Endothelial cell of umbilical vein (primary cell): ENCODE results near the gene AHRR. TPM values are rescaled to one million over a fixed set of nuclear protein-coding genes. Genes with fewer than 3 reads are reported as not detected.
"Not testable (repeated sequence)": the region's sequence is repeated elsewhere in the genome, so short reads cannot be mapped to it uniquely, and the experiment has no call there.

Experiments used
- BruUV-seq: library from RNA; stranded (reverse); fragments of 400-500 nt; replicated peaks from 2 replicates; lab custom pipeline; 2021; lab: Mats Ljungman, UMichigan
- CTCF ChIA-PET: fragments of 300-600, 350-600 bp; sonication (Branson Sonifier 250); formaldehyde crosslinking; loops from one replicate; lab custom pipeline; 2021; ENCODE audit warnings: antibody characterized with exemption, inconsistent platforms; lab: Charles Lee
- POLR2A ChIA-PET: fragments of 300-600, 350-600 bp; sonication (Branson Sonifier 250); formaldehyde crosslinking; loops from one replicate; lab custom pipeline; 2021; ENCODE audit warnings: antibody characterized with exemption, inconsistent platforms; lab: Charles Lee
- DNase-seq: peaks from one replicate; pipeline ENCODE4 v3.0.0-alpha.2; 2011; ENCODE audit warnings: low read depth, low spot score
- FAIRE-seq: peaks from 2 replicates; lab custom pipeline; 2011; peaks lifted over from hg19 to GRCh38; lab: Jason Lieb, UNC
- H2AFZ ChIP-seq: 2 replicates; pipeline ENCODE4 v1.6.0; 2012; ENCODE audit warnings: low read depth, low read length, control low read depth, inconsistent platforms
- H3K27ac ChIP-seq: 2 replicates; pipeline ENCODE4 v1.5.1; 2011; ENCODE audit warnings: low read depth, mild to moderate bottlenecking, control low read depth, low read length, moderate library complexity; ENCODE audit not compliant: insufficient read depth
- H3K27me3 ChIP-seq, 2 experiments: 2 replicates each; pipeline versions ENCODE4 v1.6.0 to v1.6.1; 2011; ENCODE audit warnings: low read length in 2 of 2, mixed read lengths in 1 of 2; ENCODE audit not compliant: control insufficient read depth in 2 of 2, insufficient read depth in 2 of 2
- H3K36me3 ChIP-seq, 2 experiments: 2 replicates in 1 of 2; 3 replicates in 1 of 2; pipeline ENCODE4 v1.5.1; 2011; ENCODE audit warnings: low read length in 2 of 2, mild to moderate bottlenecking in 1 of 2, moderate library complexity in 1 of 2; ENCODE audit not compliant: control insufficient read depth in 2 of 2, insufficient read depth in 2 of 2; ENCODE audit errors: extremely low read depth in 1 of 2
- H3K4me1 ChIP-seq: 3 replicates; pipeline ENCODE4 v1.5.1; 2011; ENCODE audit warnings: mild to moderate bottlenecking, low read length; ENCODE audit not compliant: control insufficient read depth, insufficient read depth; ENCODE audit errors: extremely low read depth
- H3K4me2 ChIP-seq: 2 replicates; pipeline ENCODE4 v1.6.1; 2011; ENCODE audit warnings: low read length, control low read depth, mixed read lengths; ENCODE audit not compliant: insufficient read depth
- H3K4me3 ChIP-seq, 3 experiments: fragments of 200-600 bp in 1 of 3; sonication (generic), shearing (Covaris generic) in 1 of 3; replicated peaks in 1 of 3; 2 replicates each; pipeline ENCODE4 v1.5.1; 2011 to 2016; ENCODE audit warnings: control low read depth in 3 of 3, low read length in 3 of 3, mild to moderate bottlenecking in 2 of 3, inconsistent platforms in 1 of 3, low read depth in 1 of 3, moderate library complexity in 1 of 3; ENCODE audit not compliant: insufficient read depth in 1 of 3
- H3K79me2 ChIP-seq: 2 replicates; pipeline ENCODE4 v1.6.0; 2012; ENCODE audit warnings: low read length, inconsistent platforms; ENCODE audit not compliant: control insufficient read depth, insufficient read depth
- H3K9ac ChIP-seq: replicated peaks from 2 replicates; pipeline ENCODE3; 2011; ENCODE audit warnings: low read length, control low read depth; ENCODE audit not compliant: insufficient read depth; ENCODE audit errors: extremely low read depth
- H3K9me1 ChIP-seq: replicated peaks from 3 replicates; pipeline ENCODE4 v1.6.0; 2011; ENCODE audit warnings: mild to moderate bottlenecking, low read length; ENCODE audit not compliant: control insufficient read depth, insufficient read depth; ENCODE audit errors: extremely low read depth
- H3K9me3 ChIP-seq: replicated peaks from 2 replicates; pipeline ENCODE4 v1.5.1; 2012; ENCODE audit warnings: low read length, inconsistent platforms; ENCODE audit not compliant: control insufficient read depth, insufficient read depth
- H4K20me1 ChIP-seq: replicated peaks from 2 replicates; pipeline ENCODE3; 2011; ENCODE audit warnings: mild to moderate bottlenecking, low read length; ENCODE audit not compliant: control insufficient read depth, insufficient read depth; ENCODE audit errors: extremely low read depth
- CTCF ChIP-seq, 2 donors: IDR thresholded peaks; 1 replicate in 1 of 2; 2 replicates in 1 of 2; pipeline ENCODE4 v1.5.1; 2011; ENCODE audit warnings: low read length in 2 of 2, mild to moderate bottlenecking in 2 of 2, moderate library complexity in 2 of 2, control low read depth in 1 of 2, inconsistent platforms in 1 of 2, low read depth in 1 of 2; ENCODE audit not compliant: insufficient read depth in 1 of 2; ENCODE audit errors: extremely low read depth in 1 of 2
- EZH2 ChIP-seq: IDR thresholded peaks from 2 replicates; pipeline ENCODE4 v1.6.1; 2012; ENCODE audit warnings: borderline replicate concordance, low read depth, mild to moderate bottlenecking, moderate library complexity, low read length, inconsistent platforms; ENCODE audit not compliant: severe bottlenecking
- FOS ChIP-seq: IDR thresholded peaks from 2 replicates; pipeline ENCODE4 v1.6.1; 2011; ENCODE audit warnings: mild to moderate bottlenecking, low read length, moderate library complexity, borderline replicate concordance; ENCODE audit not compliant: insufficient read depth
- GATA2 ChIP-seq: IDR thresholded peaks from 2 replicates; pipeline ENCODE4 v1.7.0; 2011; ENCODE audit warnings: low read depth, mild to moderate bottlenecking, moderate library complexity, mixed read lengths, low read length; ENCODE audit not compliant: insufficient read length, insufficient read depth
- JUN ChIP-seq: IDR thresholded peaks from 2 replicates; pipeline ENCODE4 v1.6.1; 2011; ENCODE audit warnings: borderline replicate concordance, low read depth; ENCODE audit not compliant: insufficient read length, insufficient read depth
- MAX ChIP-seq: IDR thresholded peaks from 2 replicates; pipeline ENCODE4 v1.6.1; 2011; ENCODE audit not compliant: insufficient read depth, insufficient read length
- MYC ChIP-seq: IDR thresholded peaks from one replicate; pipeline ENCODE4 v1.6.1; 2011; ENCODE audit warnings: mild to moderate bottlenecking, low read depth, low read length
- POLR2A ChIP-seq: IDR thresholded peaks from 2 replicates; pipeline ENCODE4 v1.6.1; 2012; ENCODE audit warnings: low read depth, mild to moderate bottlenecking, control low read depth, low read length
- POLR2AphosphoS5 ChIP-seq: IDR thresholded peaks from 2 replicates; pipeline ENCODE4 v1.6.1; 2012; ENCODE audit warnings: low read depth, mild to moderate bottlenecking, control low read depth, low read length, moderate library complexity; ENCODE audit not compliant: insufficient read depth
- dilution Hi-C: fragments of 300-500 bp; cut with MboI; formaldehyde crosslinking; loops from one replicate; pipeline ENCODE4 v1.15.0; 2019; ENCODE audit warnings: low sequenced_read_pairs; ENCODE audit not compliant: extremely low pct_ligation_motif_present
- intact Hi-C: fragments of 100-400 bp; cut with micrococcal nuclease; formaldehyde crosslinking; loops from one replicate; pipeline ENCODE4 v1.10.0; 2022
- polyA plus RNA-seq, 4 experiments: library from polyadenylated mRNA; depleted of rRNA in 3 of 4; stranded (reverse) in 3 of 4; unstranded in 1 of 4; fragments of >200 nt; gene quantifications; 2 replicates each; pipeline versions ENCODE4 v1.2.1 to v1.2.3, GENCODE V29; 2011 to 2012; ENCODE audit warnings: missing spikeins in 1 of 4
- total RNA-seq: library from RNA; stranded (reverse); gene quantifications from 2 replicates; pipeline ENCODE4 v1.2.3, GENCODE V29; 2021

The AHRR gene
- total and polyA plus RNA-seq, 2 donors (not counting 3 experiments of a cell fraction or from before 2014, with no cell fraction given): 3.1 to 7.3 TPM

GRCh38 chr5:401146-402034, 79.9 kb downstream of the AHRR start:
- Histone ChIP-seq H3K9ac (no peak overlapping the region), H2AFZ (no peak overlapping the region), H3K9me3 (no peaks in the 10 kb centered on the region), H3K27ac (no peak overlapping the region), H3K4me2 (no peak overlapping the region), H3K79me2 (no peaks in the 10 kb centered on the region), H3K27me3 (no peaks in the 10 kb centered on the region), H3K9me1 (no peaks in the 10 kb centered on the region), H4K20me1 (no peaks in the 10 kb centered on the region), H3K36me3 (no peaks in the 10 kb centered on the region), H3K4me3 (no peak overlapping the region), H3K4me1 (peaks cover 15% of the 10 kb centered on the region)
- FAIRE-seq (no peak), DNase-seq (no peak)
- intact Hi-C loops: no loop called here
- TF ChIP-seq JUN (no peak), EZH2 (no peak), POLR2AphosphoS5 (no peak), POLR2A (no peak), GATA2 (no peak), MYC (no peak), CTCF (IDR thresholded peaks at IDR 0.05; ENCODE audit: extremely low read depth in 1 of 2, insufficient read depth in 1 of 2, low read depth in 1 of 2, low read length in 2 of 2) (no peak), MAX (no peak), FOS (no peak)
- no TSS peak for BruUV-seq
- ChIA-PET CTCF (no interaction called here), POLR2A (no interaction called here)
- dilution Hi-C loops: no loop called here

GRCh38 chr5:402219-402614, 80.7 kb downstream of the AHRR start:
- H3K9me1 ChIP-seq, intact Hi-C loops, H2AFZ ChIP-seq, H3K79me2 ChIP-seq, FAIRE-seq, H3K4me2 ChIP-seq, H4K20me1 ChIP-seq, H3K9me3 ChIP-seq, CTCF ChIA-PET, H3K27ac ChIP-seq, H3K36me3 ChIP-seq, H3K9ac ChIP-seq, DNase-seq, BruUV-seq, H3K4me3 ChIP-seq, POLR2A ChIA-PET, H3K27me3 ChIP-seq, dilution Hi-C loops: not testable (repeated sequence)
- H3K4me1 ChIP-seq: peaks cover 22% of the 10 kb centered on the region
